ENCODE measurements around the gene SP7. TPM values are rescaled to one million over a fixed set of nuclear protein-coding genes. Genes with fewer than 3 reads are reported as not detected.

The SP7 gene
- total and polyA plus RNA-seq, 9 of the 15 experiments (the other 6 are each of a cell fraction or from before 2014, with no cell fraction given) = 0.04 TPM; not detected in 8

DNA sequence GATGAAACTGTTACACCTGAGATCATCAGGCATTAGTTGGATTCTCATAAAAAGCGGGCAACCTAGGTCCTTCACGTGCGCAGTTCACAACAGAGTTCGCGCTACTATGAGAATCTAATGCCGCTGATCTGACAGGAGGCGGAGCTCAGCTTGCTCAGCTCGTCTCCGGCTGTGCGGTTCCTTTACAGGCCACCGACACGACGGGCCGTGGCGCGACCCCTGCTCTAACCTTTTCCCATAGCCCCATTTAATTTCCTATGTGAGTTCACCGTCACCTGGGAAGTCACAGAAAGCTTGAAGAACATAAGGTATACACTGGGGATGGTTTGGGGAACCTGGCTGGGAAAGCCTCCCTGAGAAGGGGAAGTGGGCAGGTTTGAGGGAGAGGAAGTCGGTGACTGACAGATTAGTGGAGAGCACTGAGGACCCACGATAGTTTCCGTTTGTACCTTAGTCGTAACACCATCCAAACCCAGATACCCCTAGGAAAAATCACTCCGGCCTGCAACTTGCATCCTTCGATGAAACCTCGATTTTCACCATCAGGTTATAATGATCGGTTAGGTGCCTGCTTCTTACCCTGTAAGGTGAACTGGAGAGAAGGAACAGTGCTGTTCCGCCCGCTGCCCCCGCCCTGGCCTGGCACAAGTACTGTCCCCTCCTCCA lies 11.9 kb downstream of the SP7 start (continued):
- TF ChIP-seq PKNOX1 (IDR thresholded peaks at IDR 0.05) (peak; percentile 94), HDAC2 (IDR thresholded peaks at IDR 0.05) (peak; percentile 18; the same call in 1 of the 2 replicates), SMARCE1 (IDR thresholded peaks at IDR 0.05) (peak; percentile 22; the same call in 1 of the 2 replicates), ZNF444 (CRISPR knock-in tag; IDR thresholded peaks at IDR 0.05) (0 out of 2 replicates have a peak, but pooled peaks have one; percentile 10), ETV1 (tag; conservative IDR thresholded peaks at IDR 0.05; ENCODE audit: low read depth) (peak; percentile 20; the same call in 1 of the 2 replicates), RBBP5 (IDR thresholded peaks at IDR 0.05; ENCODE audit: borderline replicate concordance, insufficient read depth, low read length, poor library complexity, severe bottlenecking) (peak; percentile 11), GABPB1 (CRISPR knock-in tag; IDR thresholded peaks at IDR 0.05) (peak; percentile 29; the same call in 1 of the 2 replicates), SP1 (CRISPR knock-in tag; IDR thresholded peaks at IDR 0.05) (no peak), ZFP91 (CRISPR knock-in tag; IDR thresholded peaks at IDR 0.05) (no peak), FOS (IDR thresholded peaks at IDR 0.05; ENCODE audit: extremely low read depth, insufficient read length) (no peak)
- TF ChIP-seq, protein P1, sequence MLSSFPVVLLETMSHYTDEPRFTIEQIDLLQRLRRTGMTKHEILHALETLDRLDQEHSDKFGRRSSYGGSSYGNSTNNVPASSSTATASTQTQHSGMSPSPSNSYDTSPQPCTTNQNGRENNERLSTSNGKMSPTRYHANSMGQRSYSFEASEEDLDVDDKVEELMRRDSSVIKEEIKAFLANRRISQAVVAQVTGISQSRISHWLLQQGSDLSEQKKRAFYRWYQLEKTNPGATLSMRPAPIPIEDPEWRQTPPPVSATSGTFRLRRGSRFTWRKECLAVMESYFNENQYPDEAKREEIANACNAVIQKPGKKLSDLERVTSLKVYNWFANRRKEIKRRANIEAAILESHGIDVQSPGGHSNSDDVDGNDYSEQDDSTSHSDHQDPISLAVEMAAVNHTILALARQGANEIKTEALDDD (IDR thresholded peaks at IDR 0.05) = peak; percentile 55; the same call in 1 of the 2 replicates
- TF ChIP-seq, protein P2, sequence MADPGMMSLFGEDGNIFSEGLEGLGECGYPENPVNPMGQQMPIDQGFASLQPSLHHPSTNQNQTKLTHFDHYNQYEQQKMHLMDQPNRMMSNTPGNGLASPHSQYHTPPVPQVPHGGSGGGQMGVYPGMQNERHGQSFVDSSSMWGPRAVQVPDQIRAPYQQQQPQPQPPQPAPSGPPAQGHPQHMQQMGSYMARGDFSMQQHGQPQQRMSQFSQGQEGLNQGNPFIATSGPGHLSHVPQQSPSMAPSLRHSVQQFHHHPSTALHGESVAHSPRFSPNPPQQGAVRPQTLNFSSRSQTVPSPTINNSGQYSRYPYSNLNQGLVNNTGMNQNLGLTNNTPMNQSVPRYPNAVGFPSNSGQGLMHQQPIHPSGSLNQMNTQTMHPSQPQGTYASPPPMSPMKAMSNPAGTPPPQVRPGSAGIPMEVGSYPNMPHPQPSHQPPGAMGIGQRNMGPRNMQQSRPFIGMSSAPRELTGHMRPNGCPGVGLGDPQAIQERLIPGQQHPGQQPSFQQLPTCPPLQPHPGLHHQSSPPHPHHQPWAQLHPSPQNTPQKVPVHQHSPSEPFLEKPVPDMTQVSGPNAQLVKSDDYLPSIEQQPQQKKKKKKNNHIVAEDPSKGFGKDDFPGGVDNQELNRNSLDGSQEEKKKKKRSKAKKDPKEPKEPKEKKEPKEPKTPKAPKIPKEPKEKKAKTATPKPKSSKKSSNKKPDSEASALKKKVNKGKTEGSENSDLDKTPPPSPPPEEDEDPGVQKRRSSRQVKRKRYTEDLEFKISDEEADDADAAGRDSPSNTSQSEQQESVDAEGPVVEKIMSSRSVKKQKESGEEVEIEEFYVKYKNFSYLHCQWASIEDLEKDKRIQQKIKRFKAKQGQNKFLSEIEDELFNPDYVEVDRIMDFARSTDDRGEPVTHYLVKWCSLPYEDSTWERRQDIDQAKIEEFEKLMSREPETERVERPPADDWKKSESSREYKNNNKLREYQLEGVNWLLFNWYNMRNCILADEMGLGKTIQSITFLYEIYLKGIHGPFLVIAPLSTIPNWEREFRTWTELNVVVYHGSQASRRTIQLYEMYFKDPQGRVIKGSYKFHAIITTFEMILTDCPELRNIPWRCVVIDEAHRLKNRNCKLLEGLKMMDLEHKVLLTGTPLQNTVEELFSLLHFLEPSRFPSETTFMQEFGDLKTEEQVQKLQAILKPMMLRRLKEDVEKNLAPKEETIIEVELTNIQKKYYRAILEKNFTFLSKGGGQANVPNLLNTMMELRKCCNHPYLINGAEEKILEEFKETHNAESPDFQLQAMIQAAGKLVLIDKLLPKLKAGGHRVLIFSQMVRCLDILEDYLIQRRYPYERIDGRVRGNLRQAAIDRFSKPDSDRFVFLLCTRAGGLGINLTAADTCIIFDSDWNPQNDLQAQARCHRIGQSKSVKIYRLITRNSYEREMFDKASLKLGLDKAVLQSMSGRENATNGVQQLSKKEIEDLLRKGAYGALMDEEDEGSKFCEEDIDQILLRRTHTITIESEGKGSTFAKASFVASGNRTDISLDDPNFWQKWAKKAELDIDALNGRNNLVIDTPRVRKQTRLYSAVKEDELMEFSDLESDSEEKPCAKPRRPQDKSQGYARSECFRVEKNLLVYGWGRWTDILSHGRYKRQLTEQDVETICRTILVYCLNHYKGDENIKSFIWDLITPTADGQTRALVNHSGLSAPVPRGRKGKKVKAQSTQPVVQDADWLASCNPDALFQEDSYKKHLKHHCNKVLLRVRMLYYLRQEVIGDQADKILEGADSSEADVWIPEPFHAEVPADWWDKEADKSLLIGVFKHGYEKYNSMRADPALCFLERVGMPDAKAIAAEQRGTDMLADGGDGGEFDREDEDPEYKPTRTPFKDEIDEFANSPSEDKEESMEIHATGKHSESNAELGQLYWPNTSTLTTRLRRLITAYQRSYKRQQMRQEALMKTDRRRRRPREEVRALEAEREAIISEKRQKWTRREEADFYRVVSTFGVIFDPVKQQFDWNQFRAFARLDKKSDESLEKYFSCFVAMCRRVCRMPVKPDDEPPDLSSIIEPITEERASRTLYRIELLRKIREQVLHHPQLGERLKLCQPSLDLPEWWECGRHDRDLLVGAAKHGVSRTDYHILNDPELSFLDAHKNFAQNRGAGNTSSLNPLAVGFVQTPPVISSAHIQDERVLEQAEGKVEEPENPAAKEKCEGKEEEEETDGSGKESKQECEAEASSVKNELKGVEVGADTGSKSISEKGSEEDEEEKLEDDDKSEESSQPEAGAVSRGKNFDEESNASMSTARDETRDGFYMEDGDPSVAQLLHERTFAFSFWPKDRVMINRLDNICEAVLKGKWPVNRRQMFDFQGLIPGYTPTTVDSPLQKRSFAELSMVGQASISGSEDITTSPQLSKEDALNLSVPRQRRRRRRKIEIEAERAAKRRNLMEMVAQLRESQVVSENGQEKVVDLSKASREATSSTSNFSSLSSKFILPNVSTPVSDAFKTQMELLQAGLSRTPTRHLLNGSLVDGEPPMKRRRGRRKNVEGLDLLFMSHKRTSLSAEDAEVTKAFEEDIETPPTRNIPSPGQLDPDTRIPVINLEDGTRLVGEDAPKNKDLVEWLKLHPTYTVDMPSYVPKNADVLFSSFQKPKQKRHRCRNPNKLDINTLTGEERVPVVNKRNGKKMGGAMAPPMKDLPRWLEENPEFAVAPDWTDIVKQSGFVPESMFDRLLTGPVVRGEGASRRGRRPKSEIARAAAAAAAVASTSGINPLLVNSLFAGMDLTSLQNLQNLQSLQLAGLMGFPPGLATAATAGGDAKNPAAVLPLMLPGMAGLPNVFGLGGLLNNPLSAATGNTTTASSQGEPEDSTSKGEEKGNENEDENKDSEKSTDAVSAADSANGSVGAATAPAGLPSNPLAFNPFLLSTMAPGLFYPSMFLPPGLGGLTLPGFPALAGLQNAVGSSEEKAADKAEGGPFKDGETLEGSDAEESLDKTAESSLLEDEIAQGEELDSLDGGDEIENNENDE (IDR thresholded peaks at IDR 0.05; ENCODE audit: low read depth, low read length) = no peak

Data from K562 (cell line).